ENCODE measurements around the gene MTHFD1.

Gene MTHFD1

GRCh38 chr14:64501411-64502171 lies 113.4 kb downstream of the MTHFD1 start:
- no peaks in the 10 kb centered on the region for H3K36me3 ChIP-seq (ENCODE audit: control insufficient read depth, insufficient read depth, low read length)
- no peak for DNase-seq (ENCODE audit: extremely low read depth, insufficient read length)
- peak overlapping the region; percentile 92 for H3K4me3 ChIP-seq (replicated peaks; ENCODE audit: low read depth, low read length)
- no peaks in the 10 kb centered on the region for H3K27me3 ChIP-seq (replicated peaks; ENCODE audit: control insufficient read depth, insufficient read depth, low read length)
- no peak for TF ChIP-seq CTCF (IDR thresholded peaks at IDR 0.05; ENCODE audit: insufficient read depth, low read length, poor library complexity, severe bottlenecking)

- Histone ChIP-seq H3K4me3 (replicated peaks; ENCODE audit: low read depth, low read length) (peak overlapping the region; percentile 92), H3K36me3 (ENCODE audit: control insufficient read depth, insufficient read depth, low read length) (no peaks in the 10 kb centered on the region), H3K27me3 (replicated peaks; ENCODE audit: control insufficient read depth, insufficient read depth, low read length) (no peaks in the 10 kb centered on the region)
- DNase-seq (ENCODE audit: extremely low read depth, insufficient read length): no peak
- no peak for TF ChIP-seq CTCF (IDR thresholded peaks at IDR 0.05; ENCODE audit: insufficient read depth, low read length, poor library complexity, severe bottlenecking)
Measured at GRCh38 chr14:64502456-64502855, 114.3 kb downstream of the MTHFD1 start.

GRCh38 chr14:64502887-64503433 lies 114.8 kb downstream of the MTHFD1 start:
- no peak for DNase-seq (ENCODE audit: extremely low read depth, insufficient read length)
- Histone ChIP-seq H3K27me3 (replicated peaks; ENCODE audit: control insufficient read depth, insufficient read depth, low read length) (no peaks in the 10 kb centered on the region), H3K36me3 (ENCODE audit: control insufficient read depth, insufficient read depth, low read length) (no peaks in the 10 kb centered on the region), H3K4me3 (replicated peaks; ENCODE audit: low read depth, low read length) (peak overlapping the region; percentile 92)
- TF ChIP-seq CTCF (IDR thresholded peaks at IDR 0.05; ENCODE audit: insufficient read depth, low read length, poor library complexity, severe bottlenecking): no peak

GRCh38 chr14:64503434-64504309 lies 115.5 kb downstream of the MTHFD1 start, which contains the start of gene ZBTB25:
TSS of gene ZBTB25 (minus strand) at chr14:64503838. CDS start at chr14:64490533, 13,305 bp downstream.
- H3K27me3 ChIP-seq (replicated peaks; ENCODE audit: control insufficient read depth, insufficient read depth, low read length): no peaks in the 10 kb centered on the region
- peak; percentile 100 for DNase-seq (ENCODE audit: extremely low read depth, insufficient read length)
- H3K36me3 ChIP-seq (ENCODE audit: control insufficient read depth, insufficient read depth, low read length): no peaks in the 10 kb centered on the region
- H3K4me3 ChIP-seq (replicated peaks; ENCODE audit: low read depth, low read length): peak within 1 kb of the TSS; percentile 92
- no peak for TF ChIP-seq CTCF (IDR thresholded peaks at IDR 0.05; ENCODE audit: insufficient read depth, low read length, poor library complexity, severe bottlenecking)

- no peaks in the 10 kb centered on the region for H3K27me3 ChIP-seq (replicated peaks; ENCODE audit: control insufficient read depth, insufficient read depth, low read length)
- no peaks in the 10 kb centered on the region for H3K36me3 ChIP-seq (ENCODE audit: control insufficient read depth, insufficient read depth, low read length)
- no peak for TF ChIP-seq CTCF (IDR thresholded peaks at IDR 0.05; ENCODE audit: insufficient read depth, low read length, poor library complexity, severe bottlenecking)
- peak; percentile 92 for DNase-seq (ENCODE audit: extremely low read depth, insufficient read length)
- H3K4me3 ChIP-seq (replicated peaks; ENCODE audit: low read depth, low read length): peak within 1 kb of the TSS; percentile 92
Measured at GRCh38 chr14:64504310-64504896, 116.2 kb downstream of the MTHFD1 start, which contains the start of gene ZBTB1. TSS of gene ZBTB1 (plus strand) at chr14:64504770. CDS start at chr14:64521505, 16,735 bp downstream.
